GM10266 (cell line): ENCODE measurements around the gene INSYN2B.

ENCODE experiments used
- DNase-seq: peaks from one replicate; pipeline ENCODE4 v3.0.0; 2012; ENCODE audit errors: extremely low spot score
- TF ChIP-seq, protein P1 (sequence below): IDR thresholded peaks from 2 replicates; pipeline ENCODE4 v1.5.1; 2012; ENCODE audit warnings: mild to moderate bottlenecking, low read depth; ENCODE audit not compliant: control insufficient read depth, insufficient read depth; ENCODE audit errors: missing control alignments

INSYN2B gene

DNA sequence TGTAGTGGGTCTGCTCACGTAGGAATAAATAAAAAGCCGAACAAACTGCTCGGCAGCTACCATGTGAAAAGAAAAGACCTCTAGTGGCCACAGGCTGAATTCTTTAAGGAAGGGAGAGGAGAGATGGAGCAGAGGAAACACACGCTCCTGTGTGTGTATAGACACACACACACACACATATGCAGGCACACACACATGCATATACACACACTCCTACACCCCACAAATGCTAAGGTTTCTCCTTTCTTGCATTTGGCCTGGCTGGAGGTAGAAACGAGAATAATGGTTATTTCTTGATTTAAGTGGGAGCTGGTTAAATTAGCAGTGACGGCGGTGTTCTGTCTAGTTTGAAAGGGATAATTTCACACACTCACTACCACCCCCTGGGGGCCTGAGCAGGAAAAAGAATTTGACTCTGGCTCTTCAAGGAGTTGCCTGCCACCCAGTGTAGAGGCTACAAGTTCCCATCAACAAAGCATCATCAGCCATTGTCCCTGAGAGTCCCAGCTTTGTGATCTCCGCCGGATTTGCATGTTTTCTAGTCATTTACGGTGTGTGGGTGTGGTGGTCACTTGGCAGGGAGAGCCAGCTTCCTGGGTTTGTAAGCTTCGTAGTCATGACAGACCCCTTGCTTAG lies at the start of gene INSYN2B:
INSYN2B (minus strand) TSS at position 78 of the 636 bp plus-strand sequence. CDS start 96,597 bp downstream, outside the sequence.
- DNase-seq = peak; percentile 33
- TF ChIP-seq, protein P1, sequence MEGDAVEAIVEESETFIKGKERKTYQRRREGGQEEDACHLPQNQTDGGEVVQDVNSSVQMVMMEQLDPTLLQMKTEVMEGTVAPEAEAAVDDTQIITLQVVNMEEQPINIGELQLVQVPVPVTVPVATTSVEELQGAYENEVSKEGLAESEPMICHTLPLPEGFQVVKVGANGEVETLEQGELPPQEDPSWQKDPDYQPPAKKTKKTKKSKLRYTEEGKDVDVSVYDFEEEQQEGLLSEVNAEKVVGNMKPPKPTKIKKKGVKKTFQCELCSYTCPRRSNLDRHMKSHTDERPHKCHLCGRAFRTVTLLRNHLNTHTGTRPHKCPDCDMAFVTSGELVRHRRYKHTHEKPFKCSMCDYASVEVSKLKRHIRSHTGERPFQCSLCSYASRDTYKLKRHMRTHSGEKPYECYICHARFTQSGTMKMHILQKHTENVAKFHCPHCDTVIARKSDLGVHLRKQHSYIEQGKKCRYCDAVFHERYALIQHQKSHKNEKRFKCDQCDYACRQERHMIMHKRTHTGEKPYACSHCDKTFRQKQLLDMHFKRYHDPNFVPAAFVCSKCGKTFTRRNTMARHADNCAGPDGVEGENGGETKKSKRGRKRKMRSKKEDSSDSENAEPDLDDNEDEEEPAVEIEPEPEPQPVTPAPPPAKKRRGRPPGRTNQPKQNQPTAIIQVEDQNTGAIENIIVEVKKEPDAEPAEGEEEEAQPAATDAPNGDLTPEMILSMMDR = peak; percentile 57

DNA sequence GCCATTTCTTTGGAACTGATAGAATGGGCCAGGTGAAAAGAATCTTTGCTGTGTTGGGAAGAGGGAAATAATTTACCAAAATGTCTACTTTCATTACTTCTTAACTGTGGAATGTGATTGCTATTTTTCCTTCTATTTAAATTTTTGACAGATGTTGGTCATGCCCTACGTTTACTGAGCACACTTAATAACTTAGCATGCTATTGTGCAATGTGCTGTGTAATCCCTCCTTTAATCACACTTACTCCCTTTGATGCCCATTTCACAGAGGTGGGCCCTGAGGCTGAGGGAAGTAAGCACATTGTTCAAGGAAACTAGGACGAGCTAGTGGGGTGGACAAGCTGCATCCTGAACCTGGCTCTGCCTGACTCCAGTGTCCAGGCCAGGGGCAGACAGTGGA lies 47.8 kb upstream of the INSYN2B start:
- TF ChIP-seq, protein P1 = no peak
- DNase-seq = no peak

DNA sequence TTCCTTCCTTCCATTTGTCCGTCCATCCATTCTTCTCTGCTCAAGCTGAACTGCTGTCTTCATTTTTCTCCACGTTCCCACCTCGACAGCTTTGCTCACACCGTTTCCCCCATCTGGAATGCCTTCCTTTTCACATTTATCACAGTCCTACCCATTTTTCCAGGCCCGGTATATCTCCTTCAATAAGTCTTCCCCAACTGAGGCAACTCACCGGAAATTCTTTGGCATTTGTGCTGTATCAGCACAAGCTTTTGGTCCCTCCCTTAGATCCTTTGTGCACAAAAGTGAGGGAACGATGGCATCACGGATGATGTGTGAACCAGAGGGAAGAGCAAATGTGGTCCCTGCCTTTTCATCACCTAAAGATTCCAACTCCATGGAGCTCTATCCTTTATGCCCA lies 45.6 kb upstream of the INSYN2B start:
- DNase-seq = no peak
- TF ChIP-seq, protein P1 = no peak

DNA sequence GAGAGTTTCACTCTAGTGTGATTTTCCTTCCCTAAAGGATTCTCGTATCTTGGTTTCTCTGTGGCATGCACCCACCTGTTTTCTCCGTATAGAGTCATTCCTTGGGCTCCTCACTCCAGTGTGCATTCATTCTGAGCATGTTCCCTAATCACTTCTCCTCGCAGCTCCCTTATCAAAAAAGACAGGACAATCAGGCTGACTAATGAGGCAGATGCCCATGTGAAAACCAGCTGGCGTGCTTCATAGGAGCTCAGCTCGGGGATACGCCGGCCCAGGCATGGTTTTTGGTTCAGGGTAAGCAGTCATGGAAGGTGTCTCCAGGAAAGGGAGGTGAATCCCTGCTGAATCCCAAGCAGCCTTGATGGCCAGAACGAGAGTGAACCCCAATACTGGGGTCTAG lies 41.2 kb upstream of the INSYN2B start:
- DNase-seq = no peak
- TF ChIP-seq, protein P1 = no peak

DNA sequence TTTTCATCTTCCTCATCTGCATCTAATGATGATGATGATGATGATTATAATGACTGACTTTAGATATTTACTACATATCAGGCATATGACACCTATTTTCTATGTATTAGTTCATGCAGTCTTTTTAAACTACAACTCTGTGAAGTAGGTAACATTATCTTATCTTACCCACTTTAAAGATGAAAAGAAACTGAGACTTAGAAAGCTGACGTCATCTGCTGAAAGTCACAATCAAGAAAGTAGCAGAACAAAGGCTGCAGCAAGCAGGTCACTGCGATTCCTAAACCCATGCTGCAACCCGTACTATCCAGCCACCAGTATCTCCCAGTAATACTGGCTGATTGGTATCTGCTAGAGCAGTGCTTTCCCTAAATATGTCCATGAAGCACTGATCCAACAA lies 40.1 kb upstream of the INSYN2B start:
- TF ChIP-seq, protein P1 = no peak
- DNase-seq = no peak

DNA sequence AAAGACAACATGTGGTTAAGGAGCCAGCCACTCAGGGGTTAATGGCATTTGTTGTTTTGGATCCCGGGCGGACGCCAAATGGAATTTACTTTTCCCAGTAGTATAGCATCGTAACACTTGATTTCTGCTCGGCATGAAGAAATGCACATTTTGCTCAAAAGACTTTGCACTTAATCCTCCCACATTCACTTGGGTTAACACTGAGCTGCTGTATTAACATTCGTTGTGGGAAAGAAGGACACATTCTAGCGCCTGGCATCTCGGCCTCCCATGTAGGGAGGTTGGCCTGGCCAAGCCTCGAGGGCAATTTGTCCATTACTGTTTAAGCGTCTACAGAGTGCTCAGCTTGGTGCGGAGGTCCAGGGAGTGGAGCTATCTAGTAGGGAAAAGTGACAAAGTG lies 32.3 kb upstream of the INSYN2B start:
- no peak for DNase-seq
- TF ChIP-seq, protein P1 = no peak

DNA sequence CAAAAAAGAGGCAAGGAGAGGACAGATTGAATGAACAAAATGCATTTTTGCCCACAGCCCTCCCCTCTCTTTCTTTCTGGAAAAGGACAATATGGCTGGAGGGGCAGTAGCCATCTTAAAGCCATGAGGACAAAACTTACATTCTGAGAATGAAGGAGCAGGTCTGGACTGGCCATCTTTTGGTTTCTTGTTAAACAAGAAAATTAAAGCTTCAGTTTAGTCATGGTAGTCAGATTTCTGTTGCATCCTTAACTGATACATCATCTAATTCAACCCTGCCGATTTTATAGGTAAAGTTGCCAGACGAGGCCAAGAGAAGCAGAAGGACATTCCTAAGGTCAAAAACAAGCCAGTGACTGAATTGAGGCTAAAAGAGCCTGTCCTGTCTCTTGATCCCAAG lies 31.5 kb upstream of the INSYN2B start:
- TF ChIP-seq, protein P1 = no peak
- DNase-seq = no peak
